Measurements from ENCODE around the gene SPRED2.

DNA sequence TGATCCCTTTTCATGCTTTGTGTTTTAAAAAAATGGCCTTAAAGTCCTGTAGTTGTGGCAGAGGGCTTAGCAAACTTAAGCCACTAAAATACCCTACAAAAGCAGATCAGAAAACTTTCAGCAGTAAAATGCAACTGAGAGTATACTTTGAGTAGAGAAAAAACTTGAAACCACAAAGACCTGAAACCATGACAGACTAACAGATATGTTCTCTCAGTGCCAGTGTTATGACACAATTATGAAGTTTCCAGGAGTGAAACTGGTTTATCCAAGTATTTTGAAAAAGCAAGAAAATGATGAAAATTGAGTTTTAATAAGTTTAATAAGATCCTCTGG is 74.5 kb downstream of the SPRED2 start:
- TF ChIP-seq CTCF (IDR thresholded peaks at IDR 0.05) (no peak), POLR2A (IDR thresholded peaks at IDR 0.05) (no peak)
